D341Med (cell line): Measurements from ENCODE around the gene LNP1.
"Not testable (repeated sequence)": the region's sequence is repeated elsewhere in the genome, so short reads cannot be mapped to it uniquely, and the experiment has no call there.

Experiments
- DNase-seq: peaks from one replicate; pipeline ENCODE4 v3.0.0; 2012; ENCODE audit warnings: low spot score

LNP1 gene

GRCh38 chr3:100478521-100478920 is 77.2 kb downstream of the LNP1 start:
- DNase-seq: not testable (repeated sequence)

- DNase-seq: no peak
Measured at GRCh38 chr3:100480081-100480480, 78.7 kb downstream of the LNP1 start.

- DNase-seq: peak; percentile 35
Measured at GRCh38 chr3:100482176-100482575, 80.8 kb downstream of the LNP1 start.

GRCh38 chr3:100483529-100483928 is 82.2 kb downstream of the LNP1 start:
- no peak for DNase-seq

- no peak for DNase-seq
Measured at GRCh38 chr3:100486808-100487207, 85.5 kb downstream of the LNP1 start.

GRCh38 chr3:100489118-100489517 is 87.8 kb downstream of the LNP1 start:
- DNase-seq: no peak

- DNase-seq: peak; percentile 100
Measured at GRCh38 chr3:100492059-100493006, 91.0 kb downstream of the LNP1 start, which contains the start of gene TMEM45A. TSS of gene TMEM45A (plus strand) at chr3:100492619. CDS start at chr3:100555212, 62,593 bp downstream.

GRCh38 chr3:100496711-100497261 is 95.4 kb downstream of the LNP1 start:
- DNase-seq: no peak

- DNase-seq: no peak
Measured at GRCh38 chr3:100499651-100500050, 98.3 kb downstream of the LNP1 start.

- no peak for DNase-seq
Measured at GRCh38 chr3:100500320-100500880, 99.1 kb downstream of the LNP1 start.

- no peak for DNase-seq
Measured at GRCh38 chr3:100503448-100503847, 102.1 kb downstream of the LNP1 start.
